Measurements from ENCODE around the gene AOPEP.
"Not testable (repeated sequence)": the region's sequence is repeated elsewhere in the genome, so short reads cannot be mapped to it uniquely, and the experiment has no call there.

The AOPEP gene

GRCh38 chr9:94934816-94935328, 208.4 kb downstream of the AOPEP start:
- no peak for DNase-seq (ENCODE audit: low spot score)
- no peak for TF ChIP-seq CTCF (IDR thresholded peaks at IDR 0.05; ENCODE audit: borderline replicate concordance, control extremely low read depth, extremely low read depth, insufficient read depth, missing control alignments)
- in situ Hi-C loops (cut with MboI; ENCODE audit: low sequenced_read_pairs, unreplicated experiment): no loop called here

GRCh38 chr9:94935396-94935795, 208.9 kb downstream of the AOPEP start:
- no peak for DNase-seq (ENCODE audit: low spot score)
- in situ Hi-C loops (cut with MboI; ENCODE audit: low sequenced_read_pairs, unreplicated experiment): no loop called here
- no peak for TF ChIP-seq CTCF (IDR thresholded peaks at IDR 0.05; ENCODE audit: borderline replicate concordance, control extremely low read depth, extremely low read depth, insufficient read depth, missing control alignments)

GRCh38 chr9:94936419-94936818, 209.9 kb downstream of the AOPEP start:
- no peak for DNase-seq (ENCODE audit: low spot score)
- no peak for TF ChIP-seq CTCF (IDR thresholded peaks at IDR 0.05; ENCODE audit: borderline replicate concordance, control extremely low read depth, extremely low read depth, insufficient read depth, missing control alignments)
- in situ Hi-C loops (cut with MboI; ENCODE audit: low sequenced_read_pairs, unreplicated experiment): no loop called here

GRCh38 chr9:94937214-94937903, 210.9 kb downstream of the AOPEP start:
- no peak for DNase-seq (ENCODE audit: low spot score)
- in situ Hi-C loops (cut with MboI; ENCODE audit: low sequenced_read_pairs, unreplicated experiment): no loop called here

GRCh38 chr9:94938384-94938783, 211.9 kb downstream of the AOPEP start:
- no peak for DNase-seq (ENCODE audit: low spot score)
- TF ChIP-seq CTCF (IDR thresholded peaks at IDR 0.05; ENCODE audit: borderline replicate concordance, control extremely low read depth, extremely low read depth, insufficient read depth, missing control alignments): no peak
- in situ Hi-C loops (cut with MboI; ENCODE audit: low sequenced_read_pairs, unreplicated experiment): no loop called here

More at GRCh38 chr9:94937214-94937903, 210.9 kb downstream of the AOPEP start:
- TF ChIP-seq CTCF (IDR thresholded peaks at IDR 0.05; ENCODE audit: borderline replicate concordance, control extremely low read depth, extremely low read depth, insufficient read depth, missing control alignments): no peak

GRCh38 chr9:94940296-94940695, 213.8 kb downstream of the AOPEP start:
- DNase-seq (ENCODE audit: low spot score); in situ Hi-C loops (cut with MboI; ENCODE audit: low sequenced_read_pairs, unreplicated experiment): not testable (repeated sequence)

GRCh38 chr9:94941211-94941875, 214.8 kb downstream of the AOPEP start:
- no peak for TF ChIP-seq CTCF (IDR thresholded peaks at IDR 0.05; ENCODE audit: borderline replicate concordance, control extremely low read depth, extremely low read depth, insufficient read depth, missing control alignments)
- in situ Hi-C loops (cut with MboI; ENCODE audit: low sequenced_read_pairs, unreplicated experiment): no loop called here
- DNase-seq (ENCODE audit: low spot score): no peak
